H7 (cell line): ENCODE results near the gene NEURL3. TPM values are rescaled to one million over a fixed set of nuclear protein-coding genes. Genes with fewer than 3 reads are reported as not detected.
"Not testable (repeated sequence)": the region's sequence is repeated elsewhere in the genome, so short reads cannot be mapped to it uniquely, and the experiment has no call there.

Experiments used
- DNase-seq: peaks from one replicate; pipeline ENCODE4 v3.0.0; 2012
- H3K27me3 ChIP-seq: 2 replicates; pipeline ENCODE4 v1.6.0; 2011; ENCODE audit warnings: mild to moderate bottlenecking, low read length; ENCODE audit not compliant: control insufficient read depth, insufficient read depth
- H3K36me3 ChIP-seq: replicated peaks from 2 replicates; pipeline ENCODE4 v1.5.1; 2011; ENCODE audit warnings: low read length; ENCODE audit not compliant: control insufficient read depth, insufficient read depth
- H3K4me3 ChIP-seq: 2 replicates; pipeline ENCODE4 v1.5.1; 2011; ENCODE audit warnings: low read depth, mild to moderate bottlenecking, control low read depth, low read length, moderate library complexity; ENCODE audit not compliant: insufficient read depth
- total RNA-seq: library from RNA; depleted of rRNA; stranded (reverse); fragments of >200 nt; shearing (Covaris generic); gene quantifications from 2 replicates; pipeline ENCODE4 v1.2.3, GENCODE V29; 2014; rRNA removed

The NEURL3 gene
- total RNA-seq, 1 experiment from 2014 or later = 0.10 TPM

DNA sequence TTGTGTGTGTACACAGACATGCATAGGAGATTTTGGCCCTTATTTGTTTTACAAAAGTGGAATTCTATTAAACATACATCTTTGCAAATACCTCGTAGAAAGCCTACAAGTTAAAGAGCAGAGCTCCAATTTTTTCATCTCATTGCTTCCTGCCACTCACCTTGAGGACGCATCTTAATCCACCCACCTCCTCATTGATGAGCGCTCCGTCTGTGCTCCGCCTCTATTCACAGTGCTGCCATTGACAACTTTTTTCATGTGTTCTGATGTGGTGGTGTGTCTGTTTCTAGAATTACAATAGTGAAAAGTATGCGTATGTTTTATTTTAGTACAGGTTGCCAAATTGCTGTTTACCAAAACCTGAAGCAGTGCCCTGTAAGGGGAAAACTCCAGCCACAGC lies 36.3 kb downstream of the NEURL3 start:
- no peak for DNase-seq
- Histone ChIP-seq H3K4me3 (no peak overlapping the region), H3K36me3 (no peaks in the 10 kb centered on the region), H3K27me3 (no peaks in the 10 kb centered on the region)

GRCh38 chr2:96464651-96465050 lies 40.5 kb downstream of the NEURL3 start:
- no peaks in the 10 kb centered on the region for H3K27me3 ChIP-seq
- DNase-seq = no peak
- H3K4me3 ChIP-seq = no peak overlapping the region
- H3K36me3 ChIP-seq = no peaks in the 10 kb centered on the region

GRCh38 chr2:96464061-96464460 lies 41.1 kb downstream of the NEURL3 start:
- Histone ChIP-seq H3K4me3 (no peak overlapping the region), H3K27me3 (no peaks in the 10 kb centered on the region), H3K36me3 (no peaks in the 10 kb centered on the region)
- no peak for DNase-seq

- Histone ChIP-seq H3K4me3 (no peak overlapping the region), H3K27me3 (no peaks in the 10 kb centered on the region), H3K36me3 (no peaks in the 10 kb centered on the region)
- no peak for DNase-seq
These were observed 42.0 kb downstream of the NEURL3 start for GRCh38 chr2:96463119-96463518.

DNA sequence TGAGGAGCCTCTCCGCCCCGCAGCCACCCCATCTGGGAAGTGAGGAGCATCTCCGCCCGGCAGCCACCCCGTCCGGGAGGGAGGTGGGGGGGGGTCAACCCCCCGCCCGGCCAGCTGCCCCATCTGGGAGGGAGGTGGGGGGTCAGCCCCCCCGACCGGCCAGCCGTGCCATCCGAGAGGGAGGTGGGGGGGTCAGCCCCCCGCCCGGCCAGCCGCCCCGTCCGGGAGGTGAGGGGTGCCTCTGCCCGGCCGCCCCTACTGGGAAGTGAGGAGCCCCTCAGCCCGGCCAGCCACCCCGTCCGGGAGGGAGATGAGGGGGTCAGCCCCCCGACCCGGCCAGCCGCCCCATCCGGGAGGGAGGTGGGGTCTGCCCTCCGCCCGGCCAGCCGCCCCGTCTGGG lies 43.5 kb downstream of the NEURL3 start:
- H3K27me3 ChIP-seq, H3K36me3 ChIP-seq, H3K4me3 ChIP-seq, DNase-seq: not testable (repeated sequence)

GRCh38 chr2:96452053-96452452 lies 53.1 kb downstream of the NEURL3 start:
- DNase-seq = no peak
- H3K36me3 ChIP-seq = no peaks in the 10 kb centered on the region
- no peaks in the 10 kb centered on the region for H3K27me3 ChIP-seq
- no peak overlapping the region for H3K4me3 ChIP-seq

DNA sequence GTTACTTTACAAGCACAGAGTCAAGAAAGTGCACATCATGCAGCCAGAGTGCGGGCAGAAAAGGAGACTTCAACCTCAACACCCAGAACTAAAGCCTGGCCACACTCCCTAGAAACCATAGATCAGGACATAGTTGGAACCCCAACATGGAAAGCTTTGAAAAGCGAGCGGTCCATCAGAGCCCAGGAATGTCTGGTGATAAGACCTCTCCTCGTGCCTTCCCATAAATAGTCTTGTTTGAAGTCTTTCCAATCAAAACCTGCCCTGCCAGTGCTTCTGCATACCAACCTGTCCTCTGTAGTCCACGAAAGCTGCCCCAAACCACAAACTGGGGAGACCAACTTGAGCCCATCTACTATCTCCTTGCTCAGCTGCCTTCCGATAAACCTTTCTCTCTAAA lies 55.5 kb downstream of the NEURL3 start:
- no peaks in the 10 kb centered on the region for H3K36me3 ChIP-seq
- H3K27me3 ChIP-seq = no peaks in the 10 kb centered on the region
- DNase-seq = no peak
- no peak overlapping the region for H3K4me3 ChIP-seq

DNA sequence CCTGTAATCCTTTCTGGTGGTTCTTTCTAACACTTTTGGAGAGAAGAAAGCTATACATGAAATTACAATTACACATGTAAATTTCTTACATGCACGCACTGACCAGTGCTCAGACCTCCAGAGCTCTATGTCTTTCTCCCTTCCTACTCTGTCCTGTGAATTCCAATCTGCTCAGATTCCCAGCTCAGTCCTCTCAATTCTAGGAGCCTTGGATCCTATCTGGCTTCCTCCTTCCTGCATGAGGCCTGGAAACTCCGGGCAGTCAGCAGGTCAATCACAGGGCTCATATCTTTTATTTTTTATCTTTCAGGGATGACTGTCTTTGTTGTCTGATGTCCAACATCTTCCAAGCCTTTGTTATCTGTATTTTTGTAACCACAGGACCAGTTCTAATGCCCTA lies 56.0 kb downstream of the NEURL3 start:
- Histone ChIP-seq H3K36me3 (no peaks in the 10 kb centered on the region), H3K4me3 (no peak overlapping the region), H3K27me3 (no peaks in the 10 kb centered on the region)
- no peak for DNase-seq

- H3K27me3 ChIP-seq = no peaks in the 10 kb centered on the region
- DNase-seq = no peak
These were observed 57.4 kb downstream of the NEURL3 start for GRCh38 chr2:96447726-96448125.

More at GRCh38 chr2:96447726-96448125, 57.4 kb downstream of the NEURL3 start:
- Histone ChIP-seq H3K4me3 (no peak overlapping the region), H3K36me3 (no peaks in the 10 kb centered on the region)

Other genes with a start within 250 kb of the NEURL3 start
- 13.4 and 13.8 TPM in 2 replicates for gene TMEM127, start 239.4 kb downstream of the NEURL3 start, total RNA-seq
- 108 and 111 TPM in 2 replicates for gene CIAO1, start 239.1 kb downstream of the NEURL3 start, total RNA-seq
- gene SNRNP200, start 199.8 kb downstream of the NEURL3 start, total RNA-seq = 60.5 and 73.5 TPM in 2 replicates
- 8.8 and 9.0 TPM in 2 replicates for gene ITPRIPL1, start 180.0 kb downstream of the NEURL3 start, total RNA-seq
- 37.2 and 46.4 TPM in 2 replicates for gene NCAPH, start 169.6 kb downstream of the NEURL3 start, total RNA-seq
- 20.7 and 26.7 TPM in 2 replicates for gene ARID5A, start 31.4 kb upstream of the NEURL3 start, total RNA-seq
- gene KANSL3, start 133.0 kb upstream of the NEURL3 start, total RNA-seq = 32.3 and 33.5 TPM in 2 replicates
- gene FER1L5, start 137.4 kb upstream of the NEURL3 start, total RNA-seq = 0.07 and 0.24 TPM in 2 replicates
- gene LMAN2L, start 234.7 kb upstream of the NEURL3 start, total RNA-seq = 20.8 and 22.5 TPM in 2 replicates